ENCODE results near the gene MACROD2.

The MACROD2 gene

DNA sequence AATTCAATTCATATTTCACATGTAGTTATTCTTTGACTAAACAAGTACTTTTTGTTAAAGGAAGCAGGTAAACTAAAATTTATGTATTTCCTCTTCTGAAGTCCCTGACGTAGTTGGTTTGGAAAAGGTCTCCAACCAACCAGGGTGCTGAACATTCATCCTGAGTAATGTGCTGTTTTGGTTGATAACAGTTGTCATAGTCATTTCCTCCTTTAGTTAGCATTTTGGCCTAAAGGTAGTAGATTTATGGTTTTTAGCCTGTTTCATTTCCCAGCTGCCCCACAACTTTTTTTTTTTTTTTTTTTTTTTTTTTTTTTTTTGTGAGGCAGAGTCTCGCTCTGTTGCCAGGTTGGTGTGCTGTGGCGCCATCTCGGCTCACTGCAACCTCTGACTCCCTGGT is 724.9 kb downstream of the MACROD2 start:
- no peak for DNase-seq (ENCODE audit: low read depth)

DNA sequence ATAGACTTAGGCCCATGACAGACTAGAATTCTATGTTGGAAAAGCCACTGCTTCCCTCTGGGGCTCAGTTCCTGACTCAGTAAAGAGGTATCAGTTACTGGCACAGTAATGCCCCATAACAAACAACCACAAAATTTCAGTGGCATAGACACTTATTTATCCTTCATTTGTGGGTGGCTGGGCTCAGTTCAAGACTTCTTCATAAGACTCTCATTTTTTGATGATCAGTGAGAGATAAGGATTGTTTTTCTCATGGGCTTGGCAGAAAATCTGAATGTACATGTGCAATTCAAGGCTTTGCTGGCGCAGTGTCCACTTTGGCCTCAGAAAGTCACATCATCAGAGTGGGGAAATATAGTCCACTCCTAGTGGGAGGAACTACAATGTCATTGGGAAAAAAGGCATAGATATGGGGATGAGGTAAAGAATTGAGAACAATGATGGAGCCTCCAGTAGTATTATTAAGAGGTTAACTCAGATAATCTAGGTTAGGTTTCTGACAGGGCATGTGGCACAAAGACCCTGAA is 726.7 kb downstream of the MACROD2 start:
- no peak for DNase-seq (ENCODE audit: low read depth)
- H3K4me3 ChIP-seq (ENCODE audit: low read length), result no peak overlapping the region
- TF ChIP-seq, protein P1, sequence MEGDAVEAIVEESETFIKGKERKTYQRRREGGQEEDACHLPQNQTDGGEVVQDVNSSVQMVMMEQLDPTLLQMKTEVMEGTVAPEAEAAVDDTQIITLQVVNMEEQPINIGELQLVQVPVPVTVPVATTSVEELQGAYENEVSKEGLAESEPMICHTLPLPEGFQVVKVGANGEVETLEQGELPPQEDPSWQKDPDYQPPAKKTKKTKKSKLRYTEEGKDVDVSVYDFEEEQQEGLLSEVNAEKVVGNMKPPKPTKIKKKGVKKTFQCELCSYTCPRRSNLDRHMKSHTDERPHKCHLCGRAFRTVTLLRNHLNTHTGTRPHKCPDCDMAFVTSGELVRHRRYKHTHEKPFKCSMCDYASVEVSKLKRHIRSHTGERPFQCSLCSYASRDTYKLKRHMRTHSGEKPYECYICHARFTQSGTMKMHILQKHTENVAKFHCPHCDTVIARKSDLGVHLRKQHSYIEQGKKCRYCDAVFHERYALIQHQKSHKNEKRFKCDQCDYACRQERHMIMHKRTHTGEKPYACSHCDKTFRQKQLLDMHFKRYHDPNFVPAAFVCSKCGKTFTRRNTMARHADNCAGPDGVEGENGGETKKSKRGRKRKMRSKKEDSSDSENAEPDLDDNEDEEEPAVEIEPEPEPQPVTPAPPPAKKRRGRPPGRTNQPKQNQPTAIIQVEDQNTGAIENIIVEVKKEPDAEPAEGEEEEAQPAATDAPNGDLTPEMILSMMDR (conservative IDR thresholded peaks at IDR 0.05; ENCODE audit: low read depth, low read length), result no peak

More for the DNA sequence above, 724.9 kb downstream of the MACROD2 start:
- TF ChIP-seq, protein P1 (conservative IDR thresholded peaks at IDR 0.05; ENCODE audit: low read depth, low read length), result no peak
- H3K4me3 ChIP-seq (ENCODE audit: low read length), result no peak overlapping the region

DNA sequence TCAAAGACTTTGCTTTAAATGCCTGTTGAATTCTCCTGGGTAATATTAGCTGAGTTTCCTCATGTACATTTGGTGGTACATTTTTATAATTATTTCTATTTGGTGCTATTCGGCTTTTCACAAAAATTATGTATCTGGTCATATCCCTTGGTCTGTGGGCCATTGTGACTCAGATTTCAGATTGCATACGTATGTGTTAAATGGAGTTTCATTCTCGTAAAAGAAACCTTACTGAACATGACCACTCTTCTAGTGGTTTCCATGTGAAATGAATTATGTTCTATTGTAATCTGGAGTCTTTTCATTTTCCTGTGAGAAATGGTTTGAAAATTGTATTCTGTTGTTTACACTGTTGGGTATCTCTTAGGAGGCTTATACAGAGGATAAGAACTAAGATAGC is 728.3 kb downstream of the MACROD2 start:
- TF ChIP-seq, protein P1 (conservative IDR thresholded peaks at IDR 0.05; ENCODE audit: low read depth, low read length), result no peak
- DNase-seq (ENCODE audit: low read depth), result no peak

DNA sequence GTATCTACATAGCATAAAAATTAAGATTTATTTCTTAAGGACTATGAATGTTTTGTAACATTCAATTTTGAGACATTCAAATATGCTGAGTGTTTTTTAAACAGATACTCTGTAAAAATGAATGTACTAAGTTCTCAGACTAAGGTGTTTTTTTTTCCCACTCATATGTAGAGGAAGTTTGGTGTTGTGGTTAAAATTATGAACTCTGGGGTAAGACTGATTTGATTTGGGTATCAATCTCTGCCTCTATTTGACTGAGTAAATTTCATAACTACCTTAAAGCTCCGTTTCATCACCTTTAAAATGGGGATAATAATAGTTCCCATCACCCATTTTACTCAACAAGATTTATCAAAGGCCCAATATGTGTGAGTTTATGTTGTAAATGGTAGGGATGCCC is 728.7 kb downstream of the MACROD2 start:
- H3K4me3 ChIP-seq (ENCODE audit: low read length), result no peak overlapping the region
- DNase-seq (ENCODE audit: low read depth), result no peak
- TF ChIP-seq, protein P1 (conservative IDR thresholded peaks at IDR 0.05; ENCODE audit: low read depth, low read length), result no peak

More for the DNA sequence above, 728.3 kb downstream of the MACROD2 start:
- no peak overlapping the region for H3K4me3 ChIP-seq (ENCODE audit: low read length)

DNA sequence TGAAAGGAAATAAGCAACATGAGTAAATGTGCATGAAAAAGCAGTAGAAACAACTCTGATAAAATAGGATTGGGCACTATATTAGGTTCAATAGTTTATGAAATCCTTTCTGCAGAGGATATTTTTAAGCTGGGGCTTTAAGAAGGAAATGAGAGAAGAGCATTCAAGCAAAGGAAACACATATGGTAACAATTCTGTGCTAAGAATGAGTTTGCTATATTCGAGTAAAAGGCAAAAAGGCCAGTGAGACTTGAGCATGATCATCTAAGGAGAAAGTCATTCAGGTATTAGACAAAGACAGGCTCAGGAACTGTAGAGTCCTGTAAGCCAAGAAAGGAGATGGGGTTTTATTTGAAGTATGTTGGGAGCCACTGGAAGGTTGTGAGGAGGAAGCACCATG is 729.2 kb downstream of the MACROD2 start:
- H3K4me3 ChIP-seq (ENCODE audit: low read length), result no peak overlapping the region
- no peak for DNase-seq (ENCODE audit: low read depth)
- TF ChIP-seq, protein P1 (conservative IDR thresholded peaks at IDR 0.05; ENCODE audit: low read depth, low read length), result no peak

DNA sequence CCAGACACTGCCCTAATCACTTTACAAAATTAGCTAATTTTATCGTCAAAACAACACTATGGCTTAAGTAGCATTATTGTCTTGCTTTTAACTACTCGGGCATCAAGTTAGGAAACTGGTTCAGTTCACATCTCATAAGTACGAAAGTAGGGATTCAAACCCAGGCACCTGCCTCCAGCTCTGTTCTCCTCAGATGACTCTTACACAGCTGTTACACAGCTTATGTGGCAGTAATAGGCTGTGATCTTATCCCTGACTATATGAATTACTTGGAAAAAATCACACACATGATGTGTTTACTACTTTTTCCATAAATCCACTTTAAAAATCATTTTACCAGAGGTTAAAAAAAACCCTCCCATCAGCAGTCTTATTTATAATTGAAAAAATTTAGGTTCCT is 731.3 kb downstream of the MACROD2 start:
- DNase-seq (ENCODE audit: low read depth), result no peak
- TF ChIP-seq, protein P1 (conservative IDR thresholded peaks at IDR 0.05; ENCODE audit: low read depth, low read length), result no peak
- H3K4me3 ChIP-seq (ENCODE audit: low read length), result no peak overlapping the region

DNA sequence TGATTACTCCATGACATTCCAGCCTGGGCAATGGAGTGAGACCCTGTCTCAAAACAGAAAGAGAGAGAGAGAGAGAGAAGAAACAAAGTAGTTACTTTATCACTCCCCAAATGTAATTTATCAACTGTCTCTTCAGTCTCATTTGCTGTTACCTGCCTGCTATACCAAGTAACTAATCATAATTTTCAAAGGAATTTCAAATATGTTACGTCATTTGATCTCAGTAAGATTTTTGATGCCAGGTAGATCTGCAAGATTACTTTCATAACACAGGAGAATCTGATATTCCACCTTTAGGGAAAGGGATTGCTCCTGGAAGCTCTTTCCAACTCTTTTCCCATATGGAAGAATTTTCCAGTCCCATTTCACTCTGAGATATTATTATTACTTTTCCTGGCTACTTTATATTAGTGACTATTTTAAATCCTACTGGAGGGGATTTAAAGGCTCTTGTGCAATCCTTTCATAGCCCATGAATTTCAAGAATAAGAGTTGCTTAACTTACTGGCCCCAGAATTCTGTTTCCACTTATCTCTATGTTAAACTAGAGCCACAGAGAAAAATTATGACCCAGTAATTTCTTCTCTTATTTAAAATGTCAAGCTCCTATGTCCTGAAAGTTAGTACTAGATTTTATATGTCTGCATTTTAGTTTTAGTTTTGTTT is 732.3 kb downstream of the MACROD2 start:
- DNase-seq (ENCODE audit: low read depth), result no peak
- TF ChIP-seq, protein P1 (conservative IDR thresholded peaks at IDR 0.05; ENCODE audit: low read depth, low read length), result no peak
- H3K4me3 ChIP-seq (ENCODE audit: low read length), result no peak overlapping the region

Measured in retinal pigment epithelial cell (primary cell).